ENCODE measurements around the gene PPAT. TPM values are rescaled to one million over a fixed set of nuclear protein-coding genes. Genes with fewer than 3 reads are reported as not detected.

PPAT gene
- total RNA-seq, 1 donor from 2014 or later: 15.9 TPM

DNA sequence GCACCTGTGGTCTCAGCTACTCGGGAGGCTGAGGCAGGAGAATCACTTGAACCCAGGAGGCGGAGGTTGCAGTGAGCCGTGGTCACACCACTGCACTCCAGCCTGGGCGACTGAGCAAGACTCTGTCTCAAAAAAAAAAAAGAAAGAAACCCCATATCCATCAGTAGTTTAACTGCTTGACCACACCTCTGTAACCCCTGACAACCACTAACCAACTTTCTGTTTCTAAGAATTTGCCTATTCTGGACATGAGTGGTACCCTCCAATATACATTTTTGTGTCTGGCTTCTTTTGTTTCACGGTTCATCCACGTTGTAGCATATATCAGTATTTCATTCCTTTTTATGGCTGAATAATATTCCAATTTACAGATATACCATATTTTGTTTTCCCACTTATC is 9.1 kb downstream of the PPAT start:
- Mint-ChIP-seq H3K4me3 (ENCODE audit: unreplicated experiment) (no peak overlapping the region), H3K27ac (ENCODE audit: unreplicated experiment) (no peak overlapping the region), H3K36me3 (ENCODE audit: unreplicated experiment) (no peaks in the 10 kb centered on the region), H3K27me3 (ENCODE audit: unreplicated experiment) (no peaks in the 10 kb centered on the region), H3K4me1 (ENCODE audit: low read depth, unreplicated experiment) (no peaks in the 10 kb centered on the region), H3K9me3 (ENCODE audit: unreplicated experiment) (peaks cover 1% of the 10 kb centered on the region)
- no peak for DNase-seq
- TF ChIP-seq, protein P1, sequence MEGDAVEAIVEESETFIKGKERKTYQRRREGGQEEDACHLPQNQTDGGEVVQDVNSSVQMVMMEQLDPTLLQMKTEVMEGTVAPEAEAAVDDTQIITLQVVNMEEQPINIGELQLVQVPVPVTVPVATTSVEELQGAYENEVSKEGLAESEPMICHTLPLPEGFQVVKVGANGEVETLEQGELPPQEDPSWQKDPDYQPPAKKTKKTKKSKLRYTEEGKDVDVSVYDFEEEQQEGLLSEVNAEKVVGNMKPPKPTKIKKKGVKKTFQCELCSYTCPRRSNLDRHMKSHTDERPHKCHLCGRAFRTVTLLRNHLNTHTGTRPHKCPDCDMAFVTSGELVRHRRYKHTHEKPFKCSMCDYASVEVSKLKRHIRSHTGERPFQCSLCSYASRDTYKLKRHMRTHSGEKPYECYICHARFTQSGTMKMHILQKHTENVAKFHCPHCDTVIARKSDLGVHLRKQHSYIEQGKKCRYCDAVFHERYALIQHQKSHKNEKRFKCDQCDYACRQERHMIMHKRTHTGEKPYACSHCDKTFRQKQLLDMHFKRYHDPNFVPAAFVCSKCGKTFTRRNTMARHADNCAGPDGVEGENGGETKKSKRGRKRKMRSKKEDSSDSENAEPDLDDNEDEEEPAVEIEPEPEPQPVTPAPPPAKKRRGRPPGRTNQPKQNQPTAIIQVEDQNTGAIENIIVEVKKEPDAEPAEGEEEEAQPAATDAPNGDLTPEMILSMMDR (IDR thresholded peaks at IDR 0.05; ENCODE audit: partially characterized antibody, unreplicated experiment): no peak

DNA sequence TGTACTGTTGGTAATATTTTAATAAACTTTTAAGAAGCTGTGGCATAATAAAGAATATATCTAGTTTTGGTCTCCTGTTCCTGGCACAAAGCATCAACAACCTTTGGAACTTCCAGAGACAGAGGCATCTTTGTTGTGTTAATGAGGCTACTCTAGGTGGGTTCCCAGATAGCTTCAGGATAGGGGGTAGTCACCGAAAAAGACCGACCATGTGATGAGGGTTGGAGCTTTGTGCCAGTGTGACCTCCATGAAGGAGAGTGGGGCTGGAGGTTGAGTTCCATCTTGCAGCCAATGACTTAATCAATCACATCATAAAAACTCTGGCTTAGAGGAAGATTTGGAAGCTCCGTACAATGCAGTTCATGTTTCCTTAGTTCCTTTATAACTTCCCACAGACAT is 9.9 kb downstream of the PPAT start:
- TF ChIP-seq, protein P1 (IDR thresholded peaks at IDR 0.05; ENCODE audit: partially characterized antibody, unreplicated experiment): no peak
- Mint-ChIP-seq H3K36me3 (ENCODE audit: unreplicated experiment) (no peaks in the 10 kb centered on the region), H3K27ac (ENCODE audit: unreplicated experiment) (no peak overlapping the region), H3K9me3 (ENCODE audit: unreplicated experiment) (peaks cover 1% of the 10 kb centered on the region), H3K4me3 (ENCODE audit: unreplicated experiment) (no peak overlapping the region), H3K27me3 (ENCODE audit: unreplicated experiment) (no peaks in the 10 kb centered on the region), H3K4me1 (ENCODE audit: low read depth, unreplicated experiment) (no peaks in the 10 kb centered on the region)
- no peak for DNase-seq

DNA sequence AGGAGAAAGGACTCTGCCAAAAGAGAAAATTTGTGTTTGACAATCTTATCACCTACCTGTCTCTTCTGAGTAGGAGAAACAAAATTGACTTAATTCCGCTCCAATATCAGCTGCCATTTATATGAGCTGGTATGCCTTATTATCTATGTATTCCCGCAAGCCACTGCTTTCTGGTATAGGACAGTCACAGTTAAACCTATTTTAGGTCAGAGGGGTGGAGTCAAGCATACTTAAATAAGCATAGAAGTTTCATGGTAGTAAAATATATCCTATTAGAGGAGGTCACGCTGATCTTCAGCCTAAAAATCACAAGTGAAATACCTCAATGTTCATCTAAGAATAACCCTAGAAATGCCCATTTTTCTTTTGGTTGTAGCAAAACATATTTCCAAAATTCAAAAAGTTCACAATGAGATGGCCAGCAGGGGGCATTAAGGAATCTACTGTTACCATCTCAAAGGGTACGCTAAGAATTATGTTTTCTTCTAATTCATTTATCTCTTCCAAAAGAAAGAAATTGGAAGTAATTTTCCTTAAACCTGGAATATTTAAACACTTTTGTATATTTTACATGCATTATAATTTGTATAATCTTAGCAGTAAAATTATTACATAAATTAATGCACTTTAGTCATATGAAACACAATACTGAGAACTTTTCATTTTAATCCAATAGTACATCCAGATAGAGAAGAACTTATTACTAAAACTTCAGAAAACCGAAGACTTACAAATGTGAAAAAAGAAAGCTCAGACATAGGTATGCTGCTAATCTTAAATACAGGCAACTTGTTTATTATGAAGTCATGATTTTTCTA is 10.5 kb downstream of the PPAT start:
- H3K27me3 Mint-ChIP-seq (ENCODE audit: unreplicated experiment): no peaks in the 10 kb centered on the region
- no peak for DNase-seq
- H3K4me1 Mint-ChIP-seq (ENCODE audit: low read depth, unreplicated experiment): no peaks in the 10 kb centered on the region
- H3K9me3 Mint-ChIP-seq (ENCODE audit: unreplicated experiment): peaks cover 1% of the 10 kb centered on the region
- TF ChIP-seq, protein P1 (IDR thresholded peaks at IDR 0.05; ENCODE audit: partially characterized antibody, unreplicated experiment): peak; percentile 78
- H3K4me3 Mint-ChIP-seq (ENCODE audit: unreplicated experiment): no peak overlapping the region
- no peak overlapping the region for H3K27ac Mint-ChIP-seq (ENCODE audit: unreplicated experiment)
- H3K36me3 Mint-ChIP-seq (ENCODE audit: unreplicated experiment): no peaks in the 10 kb centered on the region

DNA sequence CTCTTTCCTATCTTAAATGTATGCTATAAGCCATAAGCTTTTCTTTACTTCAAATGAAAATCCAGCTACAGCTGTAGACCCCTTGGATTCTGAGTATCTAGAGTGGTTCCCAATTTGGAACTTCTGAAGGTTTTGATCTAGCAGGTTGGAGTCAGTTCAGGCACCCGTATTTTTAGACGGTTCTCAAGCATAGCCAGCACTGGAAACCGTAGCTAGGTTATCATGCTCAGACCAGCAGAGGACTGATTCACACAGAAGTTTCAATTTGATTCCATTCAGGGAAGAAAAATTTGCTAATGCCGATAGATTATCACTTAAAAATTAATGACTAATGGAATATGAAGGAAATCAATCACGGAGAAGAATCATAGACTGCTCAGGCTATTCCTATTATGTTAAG is 11.2 kb downstream of the PPAT start:
- H3K9me3 Mint-ChIP-seq (ENCODE audit: unreplicated experiment): peaks cover 1% of the 10 kb centered on the region
- no peaks in the 10 kb centered on the region for H3K4me1 Mint-ChIP-seq (ENCODE audit: low read depth, unreplicated experiment)
- H3K36me3 Mint-ChIP-seq (ENCODE audit: unreplicated experiment): no peaks in the 10 kb centered on the region
- no peak overlapping the region for H3K4me3 Mint-ChIP-seq (ENCODE audit: unreplicated experiment)
- no peaks in the 10 kb centered on the region for H3K27me3 Mint-ChIP-seq (ENCODE audit: unreplicated experiment)
- DNase-seq: no peak
- H3K27ac Mint-ChIP-seq (ENCODE audit: unreplicated experiment): no peak overlapping the region
- TF ChIP-seq, protein P1 (IDR thresholded peaks at IDR 0.05; ENCODE audit: partially characterized antibody, unreplicated experiment): no peak

DNA sequence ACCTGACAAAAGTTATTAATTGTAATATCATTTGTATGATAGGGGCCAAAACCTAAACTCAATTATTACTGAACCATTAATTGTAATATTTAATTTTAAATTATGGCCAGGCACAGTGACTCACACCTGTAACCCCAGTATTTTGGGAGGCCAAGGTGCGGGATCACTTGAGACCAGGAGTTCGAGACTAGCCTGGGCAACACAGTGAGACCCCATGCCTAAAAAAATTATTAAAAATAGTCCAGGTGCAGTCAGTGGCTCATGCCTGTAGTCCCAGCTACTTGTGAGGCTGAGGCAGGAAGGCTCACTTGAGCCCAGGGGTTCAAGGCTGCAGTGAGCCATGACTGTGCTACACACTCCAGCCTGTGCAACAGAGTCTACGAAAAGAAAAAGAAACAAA is 18.0 kb downstream of the PPAT start:
- H3K4me1 Mint-ChIP-seq (ENCODE audit: low read depth, unreplicated experiment): no peaks in the 10 kb centered on the region
- H3K9me3 Mint-ChIP-seq (ENCODE audit: unreplicated experiment): peaks cover 1% of the 10 kb centered on the region
- no peak overlapping the region for H3K4me3 Mint-ChIP-seq (ENCODE audit: unreplicated experiment)
- H3K36me3 Mint-ChIP-seq (ENCODE audit: unreplicated experiment): no peaks in the 10 kb centered on the region
- H3K27me3 Mint-ChIP-seq (ENCODE audit: unreplicated experiment): no peaks in the 10 kb centered on the region
- H3K27ac Mint-ChIP-seq (ENCODE audit: unreplicated experiment): no peak overlapping the region
- no peak for DNase-seq
- TF ChIP-seq, protein P1 (IDR thresholded peaks at IDR 0.05; ENCODE audit: partially characterized antibody, unreplicated experiment): no peak
